ENCODE data around the gene CORO1C. TPM values are rescaled to one million over a fixed set of nuclear protein-coding genes. Genes with fewer than 3 reads are reported as not detected.
"Not testable (repeated sequence)": the region's sequence is repeated elsewhere in the genome, so short reads cannot be mapped to it uniquely, and the experiment has no call there.

Gene CORO1C
- total RNA-seq, 1 experiment from 2014 or later = 195 TPM

DNA sequence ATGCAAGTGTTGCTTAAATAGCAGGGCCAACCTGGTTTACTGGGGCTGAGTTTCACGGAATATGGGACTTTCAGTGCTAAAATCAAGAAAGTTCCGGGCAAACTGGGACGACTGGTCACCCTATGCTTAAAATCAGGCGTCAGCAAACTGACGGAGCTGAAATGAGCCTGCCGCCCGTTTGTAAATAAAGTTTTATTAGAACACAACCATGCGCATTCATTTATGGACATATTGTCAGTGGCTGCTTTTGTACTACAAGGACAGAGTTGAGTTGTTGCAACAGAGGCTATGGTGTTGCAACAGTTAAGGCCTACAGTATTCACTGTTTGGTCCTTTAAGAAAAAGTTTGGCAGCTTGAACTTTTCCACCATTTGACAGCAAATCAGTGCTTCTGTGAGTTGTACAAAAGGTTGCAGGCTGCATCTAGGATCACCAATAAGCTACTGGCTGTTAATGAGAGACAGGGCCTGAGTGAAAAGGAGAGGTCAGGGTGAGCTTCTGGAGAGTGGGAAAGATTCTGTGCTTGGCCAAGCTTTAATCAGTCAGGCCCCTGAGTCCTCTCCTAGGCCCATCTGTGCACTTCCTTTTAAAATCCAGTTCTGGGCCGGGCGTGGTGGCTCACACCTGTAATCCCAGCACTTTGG lies 111.0 kb downstream of the CORO1C start:
- CTCF ChIA-PET = interaction anchor here (0.6 kb wide), 1 partner anchor 104 kb away, joined by 3 read pairs; no protein-coding TSS in a partner anchor
- H3K4me3 ChIP-seq (ENCODE audit: low read depth, low read length) = no peak overlapping the region
- H3K4me3 Mint-ChIP-seq (ENCODE audit: unreplicated experiment) = peak overlapping the region; percentile 20
- no peaks in the 10 kb centered on the region for H3K36me3 Mint-ChIP-seq (ENCODE audit: insufficient read depth, unreplicated experiment)
- DNase-seq = no peak
- no TSS peak for BruUV-seq (replicated peaks)
- TF ChIP-seq, protein P1, sequence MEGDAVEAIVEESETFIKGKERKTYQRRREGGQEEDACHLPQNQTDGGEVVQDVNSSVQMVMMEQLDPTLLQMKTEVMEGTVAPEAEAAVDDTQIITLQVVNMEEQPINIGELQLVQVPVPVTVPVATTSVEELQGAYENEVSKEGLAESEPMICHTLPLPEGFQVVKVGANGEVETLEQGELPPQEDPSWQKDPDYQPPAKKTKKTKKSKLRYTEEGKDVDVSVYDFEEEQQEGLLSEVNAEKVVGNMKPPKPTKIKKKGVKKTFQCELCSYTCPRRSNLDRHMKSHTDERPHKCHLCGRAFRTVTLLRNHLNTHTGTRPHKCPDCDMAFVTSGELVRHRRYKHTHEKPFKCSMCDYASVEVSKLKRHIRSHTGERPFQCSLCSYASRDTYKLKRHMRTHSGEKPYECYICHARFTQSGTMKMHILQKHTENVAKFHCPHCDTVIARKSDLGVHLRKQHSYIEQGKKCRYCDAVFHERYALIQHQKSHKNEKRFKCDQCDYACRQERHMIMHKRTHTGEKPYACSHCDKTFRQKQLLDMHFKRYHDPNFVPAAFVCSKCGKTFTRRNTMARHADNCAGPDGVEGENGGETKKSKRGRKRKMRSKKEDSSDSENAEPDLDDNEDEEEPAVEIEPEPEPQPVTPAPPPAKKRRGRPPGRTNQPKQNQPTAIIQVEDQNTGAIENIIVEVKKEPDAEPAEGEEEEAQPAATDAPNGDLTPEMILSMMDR (IDR thresholded peaks at IDR 0.05; ENCODE audit: insufficient read depth in 1 of 2, low read depth in 1 of 2, low read length in 1 of 2, severe bottlenecking in 1 of 2, unreplicated experiment in 1 of 2) = no peak
- no peaks in the 10 kb centered on the region for H3K36me3 ChIP-seq (ENCODE audit: control insufficient read depth, insufficient read depth, low read length)
- H3K27me3 ChIP-seq (replicated peaks; ENCODE audit: control insufficient read depth, insufficient read depth, low read length) = no peaks in the 10 kb centered on the region
- intact Hi-C loops (cut with micrococcal nuclease; ENCODE audit: unreplicated experiment) = no loop called here
- no peaks in the 10 kb centered on the region; the same call in 1 of the 2 replicates for H3K4me1 ChIP-seq
- H3K9me3 ChIP-seq = no peaks in the 10 kb centered on the region
- H3K27ac Mint-ChIP-seq (ENCODE audit: unreplicated experiment) = no peak overlapping the region
- peaks cover 4% of the 10 kb centered on the region for H3K27me3 Mint-ChIP-seq (ENCODE audit: insufficient read depth, unreplicated experiment)
- POLR2A ChIA-PET = interaction anchor here (0.7 kb wide), 1 partner anchor 58 kb away, joined by 18 read pairs; no protein-coding TSS in a partner anchor
- H3K9me3 Mint-ChIP-seq (ENCODE audit: unreplicated experiment) = no peaks in the 10 kb centered on the region
- peaks cover 9% of the 10 kb centered on the region for H3K4me1 Mint-ChIP-seq (ENCODE audit: low read depth, unreplicated experiment)

DNA sequence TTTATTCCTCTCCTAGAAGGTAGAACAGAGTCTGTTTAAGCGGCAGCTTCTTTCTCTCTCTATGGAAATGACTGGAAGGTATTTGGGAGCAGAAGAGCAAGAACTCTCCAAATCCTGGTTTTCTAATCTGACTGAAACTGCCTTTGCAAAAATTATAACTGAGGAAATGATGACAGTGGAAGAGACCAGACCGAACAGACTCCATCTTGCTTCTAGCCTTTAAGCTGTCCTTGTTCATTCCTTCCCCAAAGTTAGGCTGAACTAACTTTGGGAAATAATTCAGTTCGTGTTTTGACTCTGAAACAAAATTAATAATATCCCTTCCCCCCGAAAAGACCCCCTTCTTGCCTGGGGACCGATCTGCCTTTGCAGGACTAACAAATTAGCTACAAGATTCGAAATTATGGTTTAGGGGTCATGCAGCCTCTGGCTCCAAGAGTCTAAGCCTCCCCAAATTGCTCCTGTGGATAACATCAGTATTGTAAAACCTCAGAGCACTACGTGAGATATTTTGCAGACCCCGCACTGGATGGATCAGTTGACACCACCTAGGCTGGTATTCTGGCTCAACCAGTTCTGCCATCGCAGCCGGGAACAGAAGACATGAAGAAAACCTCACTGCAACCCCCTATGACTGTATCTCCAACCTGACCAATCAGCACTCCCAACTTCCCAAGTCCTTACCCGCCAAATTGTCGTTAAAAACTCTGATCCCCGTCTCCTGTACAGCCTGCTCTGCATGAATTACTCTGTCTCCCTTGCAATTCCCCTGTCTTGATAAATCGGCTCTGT lies 111.8 kb downstream of the CORO1C start:
- no peaks in the 10 kb centered on the region for H3K9me3 ChIP-seq
- POLR2A ChIA-PET = interaction anchor here (0.7 kb wide), 2 partner anchors 57 to 716 kb away, joined by 3 to 18 read pairs; no protein-coding TSS in a partner anchor
- H3K27ac Mint-ChIP-seq (ENCODE audit: unreplicated experiment) = no peak overlapping the region
- TF ChIP-seq, protein P1 (IDR thresholded peaks at IDR 0.05; ENCODE audit: insufficient read depth in 1 of 2, low read depth in 1 of 2, low read length in 1 of 2, severe bottlenecking in 1 of 2, unreplicated experiment in 1 of 2) = no peak
- peaks cover 4% of the 10 kb centered on the region for H3K27me3 Mint-ChIP-seq (ENCODE audit: insufficient read depth, unreplicated experiment)
- no peaks in the 10 kb centered on the region; the same call in 1 of the 2 replicates for H3K4me1 ChIP-seq
- H3K27me3 ChIP-seq (replicated peaks; ENCODE audit: control insufficient read depth, insufficient read depth, low read length) = no peaks in the 10 kb centered on the region
- peaks cover 9% of the 10 kb centered on the region for H3K4me1 Mint-ChIP-seq (ENCODE audit: low read depth, unreplicated experiment)
- no peaks in the 10 kb centered on the region for H3K36me3 ChIP-seq (ENCODE audit: control insufficient read depth, insufficient read depth, low read length)
- CTCF ChIA-PET = interaction anchor here (0.6 to 1.2 kb wide), 2 partner anchors 48 to 103 kb away, joined by 3 read pairs; no protein-coding TSS in a partner anchor
- no peak for DNase-seq
- H3K4me3 Mint-ChIP-seq (ENCODE audit: unreplicated experiment) = peak overlapping the region; percentile 20
- H3K36me3 Mint-ChIP-seq (ENCODE audit: insufficient read depth, unreplicated experiment) = no peaks in the 10 kb centered on the region
- H3K4me3 ChIP-seq (ENCODE audit: low read depth, low read length) = no peak overlapping the region
- no TSS peak for BruUV-seq (replicated peaks)
- H3K9me3 Mint-ChIP-seq (ENCODE audit: unreplicated experiment) = no peaks in the 10 kb centered on the region
- intact Hi-C loops (cut with micrococcal nuclease; ENCODE audit: unreplicated experiment) = no loop called here

DNA sequence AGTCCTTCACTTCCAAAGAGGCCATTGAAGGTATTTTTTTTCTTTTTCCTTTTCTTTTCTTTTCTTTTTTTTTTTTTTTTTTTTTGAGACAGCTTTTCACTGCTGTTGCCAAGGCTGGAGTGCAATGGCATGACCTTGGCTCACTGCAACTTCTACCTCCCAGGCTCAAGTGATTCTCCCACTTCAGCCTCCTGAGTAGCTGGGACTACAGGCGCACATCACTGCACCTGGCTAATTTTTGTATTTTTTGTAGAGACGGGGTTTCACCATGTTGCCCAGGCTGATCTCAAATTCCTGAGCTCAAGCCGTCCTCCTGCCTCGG lies 112.4 kb downstream of the CORO1C start:
- not testable (repeated sequence) for H3K36me3 Mint-ChIP-seq (ENCODE audit: insufficient read depth, unreplicated experiment); H3K27ac Mint-ChIP-seq (ENCODE audit: unreplicated experiment); H3K27me3 ChIP-seq (replicated peaks; ENCODE audit: control insufficient read depth, insufficient read depth, low read length); H3K4me1 ChIP-seq; H3K36me3 ChIP-seq (ENCODE audit: control insufficient read depth, insufficient read depth, low read length); H3K4me1 Mint-ChIP-seq (ENCODE audit: low read depth, unreplicated experiment); H3K4me3 ChIP-seq (ENCODE audit: low read depth, low read length); BruUV-seq (replicated peaks); H3K9me3 ChIP-seq; DNase-seq; H3K27me3 Mint-ChIP-seq (ENCODE audit: insufficient read depth, unreplicated experiment); H3K4me3 Mint-ChIP-seq (ENCODE audit: unreplicated experiment); H3K9me3 Mint-ChIP-seq (ENCODE audit: unreplicated experiment)
- ChIA-PET POLR2A (interaction anchor here (0.7 kb wide), 1 partner anchor 716 kb away, joined by 3 read pairs; no protein-coding TSS in a partner anchor), CTCF (interaction anchor here (0.9 to 1.5 kb wide), 3 partner anchors 25 to 57 kb away, joined by 3 to 8 read pairs (median 3); partner anchors contain the start of gene ISCU)
- intact Hi-C loops (cut with micrococcal nuclease; ENCODE audit: unreplicated experiment) = loop anchor here (1.0 kb wide), 2 partner anchors 49 to 56 kb away; no protein-coding TSS in a partner anchor

All from Caco-2 (cell line).